HS-5 (cell line): ENCODE data around the gene VMAC.
"Not testable (repeated sequence)": the region's sequence is repeated elsewhere in the genome, so short reads cannot be mapped to it uniquely, and the experiment has no call there.

ENCODE experiments used
- DNase-seq: peaks from one replicate; pipeline ENCODE4 v3.0.0-alpha.2; 2012; ENCODE audit warnings: low read depth

The VMAC gene

DNA sequence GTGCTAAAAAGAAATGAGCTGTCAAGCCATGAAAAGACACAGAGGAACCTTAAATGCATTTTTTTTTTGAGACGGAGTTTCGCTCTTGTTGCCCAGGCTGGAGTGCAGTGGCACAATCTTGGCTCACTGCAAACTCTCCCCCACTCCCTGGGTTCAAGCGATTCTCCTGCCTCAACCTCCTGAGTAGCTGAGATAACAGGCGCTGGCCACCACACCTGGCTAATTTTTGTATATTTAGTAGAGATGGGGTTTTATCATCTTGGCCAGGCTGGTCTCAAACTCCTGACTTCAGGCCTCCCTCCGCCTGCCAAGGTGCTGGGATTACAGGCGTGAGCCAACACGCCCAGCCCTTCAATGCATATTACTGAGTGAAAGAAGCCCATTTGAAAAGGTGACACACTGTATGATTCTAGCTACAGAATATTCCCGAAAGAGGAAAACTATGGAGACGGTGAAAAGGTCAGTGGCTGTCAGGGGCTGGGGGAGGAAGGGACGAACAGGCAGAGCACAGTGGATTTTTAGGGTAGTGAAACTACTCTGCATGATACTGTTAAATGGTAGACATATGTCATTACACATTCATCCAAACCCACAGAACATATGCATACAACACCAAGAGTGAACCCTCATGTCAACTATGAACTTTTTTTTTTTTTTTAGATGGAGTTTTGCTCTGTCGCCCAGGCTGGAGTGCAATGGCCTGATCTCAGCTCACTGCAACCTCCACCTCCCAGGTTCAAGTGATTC, 20.4 kb upstream of the VMAC start:
- not testable (repeated sequence) for DNase-seq

- DNase-seq: no peak
Measured at GRCh38 chr19:5889288-5889971, 15.2 kb upstream of the VMAC start.

GRCh38 chr19:5890099-5890498, 14.6 kb upstream of the VMAC start:
- DNase-seq: no peak

DNA sequence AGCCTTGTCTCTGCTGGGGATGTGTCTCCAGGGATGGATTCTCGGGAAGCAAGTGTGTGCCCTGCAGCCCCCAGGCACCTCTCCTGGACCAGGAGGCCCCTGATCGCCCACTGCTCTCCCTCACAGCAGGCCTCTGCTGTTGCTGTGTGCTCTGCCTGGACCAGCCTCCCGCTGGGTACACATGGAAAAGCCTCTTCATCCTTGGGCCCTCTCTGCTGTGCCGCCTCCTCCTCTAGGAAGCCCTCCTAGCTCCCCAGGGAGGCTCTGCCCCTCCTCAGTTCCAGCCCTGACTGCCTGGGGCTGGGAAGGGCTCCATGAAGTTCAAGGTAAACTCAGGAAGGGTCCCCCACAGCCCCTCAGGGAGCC, 13.1 kb upstream of the VMAC start:
- no peak for DNase-seq

DNA sequence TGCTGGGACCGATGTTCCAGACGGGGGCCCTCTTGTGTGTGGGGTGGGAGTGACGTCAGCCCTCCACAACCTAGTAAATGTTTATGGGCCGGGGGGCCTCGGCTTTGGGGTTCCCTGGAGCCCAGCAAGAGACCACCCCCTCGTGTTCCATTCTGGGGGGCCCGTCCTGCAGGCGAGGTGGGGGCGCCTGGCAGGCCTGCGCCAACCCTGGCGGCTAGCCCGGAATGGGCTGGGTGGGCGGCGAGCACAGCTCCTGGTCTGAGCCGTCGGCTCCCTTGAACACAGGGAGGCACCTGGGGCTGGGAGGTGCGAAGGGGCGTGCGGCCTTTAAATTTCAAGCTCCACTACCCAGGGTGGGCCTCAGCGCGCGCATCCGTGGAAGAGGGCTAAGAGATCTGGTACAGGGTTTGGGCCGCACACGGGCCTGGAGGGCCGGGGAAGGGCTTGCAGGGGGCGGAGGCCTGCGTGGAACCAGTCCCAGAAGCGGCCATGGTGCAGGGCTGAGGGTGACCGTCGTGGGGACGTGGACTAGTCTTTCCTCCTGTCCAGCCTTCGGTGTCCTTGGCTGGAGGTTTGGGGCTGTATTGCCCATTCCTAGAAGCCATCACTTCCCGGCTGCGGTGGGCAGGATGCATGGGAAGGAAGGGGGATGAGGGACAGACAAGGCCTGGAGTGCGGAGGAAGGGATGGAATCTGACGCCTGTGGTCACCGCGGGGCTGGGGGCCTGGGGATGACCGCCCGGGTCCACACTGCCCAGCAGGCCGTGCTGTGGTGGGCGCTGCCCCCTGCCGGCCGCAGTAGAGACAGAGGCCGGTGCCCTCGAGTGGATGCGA, 12.5 kb upstream of the VMAC start:
- no peak for DNase-seq

GRCh38 chr19:5892772-5893275, 11.8 kb upstream of the VMAC start:
- DNase-seq: no peak

DNA sequence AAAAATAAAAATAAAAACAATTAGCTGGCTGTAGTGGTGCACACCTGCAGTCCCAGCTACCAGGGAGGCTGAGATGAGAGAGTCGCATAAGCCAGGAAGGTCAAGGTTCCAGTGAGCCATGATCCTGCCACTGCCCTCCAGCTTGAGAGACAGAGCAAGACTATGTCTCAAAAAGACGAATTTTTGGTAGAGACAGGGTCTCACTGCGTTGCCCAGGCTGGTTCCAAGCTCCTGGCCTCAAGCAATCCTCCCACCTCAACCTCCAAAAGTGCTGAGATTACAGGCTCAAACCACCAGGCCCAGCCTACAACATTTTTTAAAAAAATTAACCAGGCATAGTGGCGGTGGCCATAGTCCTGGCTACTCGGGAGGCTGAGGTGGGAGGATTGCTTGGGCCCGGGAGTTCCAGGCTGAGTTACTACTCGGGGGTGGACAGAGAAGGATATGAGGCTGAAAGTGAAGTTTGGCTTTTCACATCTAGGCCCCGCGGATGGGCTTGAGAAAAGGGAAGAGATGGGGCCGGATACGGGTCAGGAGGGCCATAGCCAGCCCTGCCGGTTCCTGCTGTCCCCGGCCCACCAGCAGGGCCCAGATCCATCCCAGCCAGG, 11.3 kb upstream of the VMAC start:
- no peak for DNase-seq

DNA sequence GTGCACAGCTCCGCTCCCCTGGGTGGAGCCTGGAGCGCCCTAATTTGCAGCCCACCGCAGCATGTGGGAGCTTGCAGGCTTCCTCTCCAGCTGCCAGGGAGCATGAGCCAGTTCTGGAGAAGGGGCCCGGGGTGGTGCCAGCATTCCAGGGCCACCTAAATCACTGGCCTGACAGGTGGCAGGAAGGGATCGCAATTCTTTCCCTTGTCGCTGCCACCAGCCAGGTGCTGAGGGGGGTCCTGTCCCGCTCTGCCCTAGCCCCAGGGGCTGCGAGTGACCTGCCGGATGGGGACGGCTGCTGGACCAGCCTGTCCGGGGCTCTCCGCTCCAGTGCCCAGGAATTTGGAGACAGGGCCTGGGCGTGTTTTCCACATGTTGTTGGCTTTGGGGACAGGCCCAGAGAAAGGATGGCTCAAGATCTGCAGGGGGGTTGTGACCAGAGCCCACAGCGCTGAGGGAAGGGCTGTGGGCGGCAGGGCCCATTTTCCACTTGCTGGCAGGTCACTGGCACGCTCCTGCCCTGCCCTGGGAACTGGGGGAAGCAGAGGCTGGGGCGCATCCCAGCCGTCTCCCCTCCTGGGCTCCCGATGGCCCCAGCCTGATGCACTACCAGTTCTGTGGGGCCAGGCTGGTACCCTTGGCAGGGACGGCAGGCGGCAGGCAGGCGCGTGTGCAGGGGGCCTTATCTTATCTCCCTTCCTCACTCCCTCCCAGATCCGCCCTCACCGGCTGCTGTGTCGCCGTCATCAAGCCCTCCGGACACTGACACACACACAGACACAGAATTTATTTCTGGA, 10.6 kb upstream of the VMAC start:
- DNase-seq: no peak

GRCh38 chr19:5894704-5895349, 9.8 kb upstream of the VMAC start:
- DNase-seq: no peak

GRCh38 chr19:5895409-5895808, 9.3 kb upstream of the VMAC start:
- no peak for DNase-seq

- DNase-seq: no peak
Measured at GRCh38 chr19:5895890-5896289, 8.8 kb upstream of the VMAC start.

DNA sequence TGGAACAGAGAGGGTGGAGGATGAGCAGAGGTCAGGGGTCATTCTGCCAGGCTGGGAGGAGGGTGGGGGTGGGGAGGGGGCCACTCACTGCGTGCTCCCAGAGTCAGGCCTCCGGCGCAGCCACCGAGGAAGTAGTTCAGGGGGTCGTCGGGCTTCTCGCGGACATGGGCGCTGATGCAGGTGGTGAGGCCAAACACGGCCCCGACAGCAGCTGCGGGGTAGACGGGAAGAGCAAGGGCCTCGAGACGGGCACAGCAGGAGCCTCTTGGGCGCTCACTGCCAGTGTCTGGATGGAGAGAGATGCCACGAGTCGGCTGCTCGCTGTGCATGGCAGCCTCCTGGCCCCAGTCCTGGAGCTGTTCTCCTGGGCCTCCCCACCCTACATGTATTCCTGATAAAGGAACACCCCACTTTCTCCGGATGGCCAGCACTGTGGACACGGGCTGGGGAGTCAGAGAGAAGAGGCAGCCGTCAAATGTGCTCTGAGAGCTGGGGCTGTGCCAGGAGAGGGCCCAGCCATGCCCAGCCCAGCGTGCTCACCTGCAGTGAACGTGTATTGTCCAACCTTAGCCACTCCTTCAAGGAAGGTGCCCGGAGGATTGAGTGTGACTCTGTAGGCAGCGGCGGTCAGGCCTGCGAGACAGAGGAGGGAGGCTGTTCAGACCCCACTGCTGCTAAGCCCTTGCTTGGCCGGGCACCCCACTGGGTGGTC, 8.2 kb upstream of the VMAC start:
- no peak for DNase-seq

- no peak for DNase-seq
Measured at GRCh38 chr19:5897189-5897969, 7.3 kb upstream of the VMAC start.

GRCh38 chr19:5899728-5900526, 4.7 kb upstream of the VMAC start:
- no peak for DNase-seq

- DNase-seq: no peak
Measured at GRCh38 chr19:5900976-5901375, 3.7 kb upstream of the VMAC start.

GRCh38 chr19:5903056-5903623, 1.5 kb upstream of the VMAC start:
- peak; percentile 19 for DNase-seq

DNA sequence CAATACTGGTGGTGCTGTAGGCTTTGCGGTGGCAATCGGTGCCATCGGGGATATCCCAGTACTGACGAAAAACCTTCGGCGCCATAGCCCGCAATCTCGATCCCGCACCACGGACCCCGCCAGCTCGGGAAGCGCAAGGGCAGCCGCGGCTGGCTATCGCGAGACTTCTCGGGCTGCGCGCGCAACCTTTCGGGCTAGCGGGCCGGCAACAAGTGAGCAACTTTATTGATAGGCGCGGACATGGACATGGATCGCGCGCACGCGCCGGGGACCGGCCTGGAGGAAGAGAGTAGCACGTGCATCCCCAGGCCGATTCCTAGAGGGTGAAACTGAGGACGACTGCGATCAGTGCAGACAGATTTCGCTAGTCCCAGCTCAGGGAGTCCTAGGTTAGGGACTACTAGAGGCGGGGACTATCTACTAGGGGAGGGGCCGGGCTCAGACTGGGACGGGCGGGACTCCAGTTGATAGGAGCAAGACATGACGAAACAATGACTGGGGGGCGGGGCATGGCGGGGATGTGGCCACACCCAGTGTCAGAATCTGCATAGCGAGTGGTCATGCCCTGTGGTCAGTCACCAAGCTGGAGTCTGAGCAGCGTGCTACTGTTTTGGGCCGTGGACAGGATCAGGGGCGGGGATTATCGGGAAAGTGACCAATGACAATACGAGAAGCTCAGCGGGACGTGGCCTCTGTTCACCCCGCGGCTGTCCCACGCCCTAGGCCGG, 884 bp upstream of the VMAC start, which contains the start of gene NDUFA11:
Gene NDUFA11, minus strand, starts transcription at position 167 of the 728 bp plus-strand sequence. Its CDS starts 82 bp downstream, at position 85.
- DNase-seq: peak; percentile 92
